Activated T-cell treated with anti-CD3 and anti-CD28 coated beads, Interleukin-2, amount 50 U/mL, for 1 hour (primary cell): Measurements from ENCODE around the gene AUP1.

Source experiments
- DNase-seq: peaks from one replicate; pipeline ENCODE4 v3.0.0-alpha.2; 2020

AUP1 gene

GRCh38 chr2:74556831-74557370 is 27.4 kb upstream of the AUP1 start:
- no peak for DNase-seq

- DNase-seq: no peak
Observed at GRCh38 chr2:74556159-74556558, 26.7 kb upstream of the AUP1 start.

- DNase-seq: no peak
Observed at GRCh38 chr2:74555610-74556103, 26.2 kb upstream of the AUP1 start.

- no peak for DNase-seq
Observed at GRCh38 chr2:74554820-74555531, 25.5 kb upstream of the AUP1 start.

GRCh38 chr2:74553892-74554819 is 24.6 kb upstream of the AUP1 start, which contains the start of the genes DOK1 and LOXL3:
Gene DOK1 (plus strand): TSS chr2:74554720. CDS start chr2:74554755, 35 bp downstream.
Gene LOXL3 (minus strand): TSS chr2:74553942. CDS start chr2:74552634, 1,308 bp downstream.
- DNase-seq: peak; percentile 86

GRCh38 chr2:74552914-74553811 is 23.7 kb upstream of the AUP1 start:
- no peak for DNase-seq

- no peak for DNase-seq
Observed at GRCh38 chr2:74551942-74552913, 22.7 kb upstream of the AUP1 start.

- no peak for DNase-seq
Observed at GRCh38 chr2:74551530-74551929, 22.0 kb upstream of the AUP1 start.

- no peak for DNase-seq
Observed at GRCh38 chr2:74550231-74550630, 20.7 kb upstream of the AUP1 start.

GRCh38 chr2:74548900-74549826 is 19.7 kb upstream of the AUP1 start:
- DNase-seq: no peak

- no peak for DNase-seq
Observed at GRCh38 chr2:74548285-74548899, 18.9 kb upstream of the AUP1 start.

- DNase-seq: no peak
Observed at GRCh38 chr2:74546004-74546403, 16.5 kb upstream of the AUP1 start.

- no peak for DNase-seq
Observed at GRCh38 chr2:74544634-74545033, 15.1 kb upstream of the AUP1 start.

GRCh38 chr2:74542978-74543377 is 13.5 kb upstream of the AUP1 start:
- no peak for DNase-seq

- DNase-seq: no peak
Observed at GRCh38 chr2:74540291-74540690, 10.8 kb upstream of the AUP1 start.

- no peak for DNase-seq
Observed at GRCh38 chr2:74538881-74539339, 9.4 kb upstream of the AUP1 start.

GRCh38 chr2:74537140-74537539 is 7.6 kb upstream of the AUP1 start:
- no peak for DNase-seq

GRCh38 chr2:74536166-74536950 is 6.9 kb upstream of the AUP1 start:
- DNase-seq: no peak
